Fibroblast of skin of right biceps (primary cell): ENCODE measurements around the gene GOLGB1.
A peak's percentile ranks its signal among the peaks of the same experiment; 100 is the strongest.
"Not testable (repeated sequence)": the region's sequence is repeated elsewhere in the genome, so short reads cannot be mapped to it uniquely, and the experiment has no call there.

Experiments used
- DNase-seq: peaks from one replicate; pipeline ENCODE4 v3.0.0-alpha.2; 2013

GOLGB1 gene

GRCh38 chr3:121749276-121750086, at the start of gene GOLGB1:
Gene GOLGB1, minus strand, starts transcription at chr3:121749741. Its CDS starts 18,770 bp downstream, at chr3:121730971.
- peak; percentile 99 for DNase-seq

GRCh38 chr3:121796970-121797369, 47.4 kb upstream of the GOLGB1 start:
- no peak for DNase-seq

GRCh38 chr3:121794264-121794983, 44.9 kb upstream of the GOLGB1 start:
- DNase-seq, result no peak

- DNase-seq, result no peak
Observed at GRCh38 chr3:121793078-121793477, 43.5 kb upstream of the GOLGB1 start.

GRCh38 chr3:121786485-121786884, 36.9 kb upstream of the GOLGB1 start:
- no peak for DNase-seq

- DNase-seq, result not testable (repeated sequence)
Observed at GRCh38 chr3:121782784-121783183, 33.2 kb upstream of the GOLGB1 start.

GRCh38 chr3:121781611-121782010, 32.1 kb upstream of the GOLGB1 start:
- DNase-seq, result no peak

GRCh38 chr3:121775095-121775494, 25.6 kb upstream of the GOLGB1 start:
- not testable (repeated sequence) for DNase-seq

- DNase-seq, result no peak
Observed at GRCh38 chr3:121769246-121769645, 19.7 kb upstream of the GOLGB1 start.

GRCh38 chr3:121768452-121768851, 18.9 kb upstream of the GOLGB1 start:
- DNase-seq, result no peak

GRCh38 chr3:121759541-121760202, 10.1 kb upstream of the GOLGB1 start:
- no peak for DNase-seq

- DNase-seq, result no peak
Observed at GRCh38 chr3:121758727-121759450, 9.3 kb upstream of the GOLGB1 start.

- DNase-seq, result no peak
Observed at GRCh38 chr3:121757812-121758545, 8.4 kb upstream of the GOLGB1 start.

- no peak for DNase-seq
Observed at GRCh38 chr3:121757087-121757811, 7.7 kb upstream of the GOLGB1 start.

- no peak for DNase-seq
Observed at GRCh38 chr3:121752772-121753171, 3.2 kb upstream of the GOLGB1 start.

- DNase-seq, result no peak
Observed at GRCh38 chr3:121752261-121752660, 2.7 kb upstream of the GOLGB1 start.

- DNase-seq, result no peak
Observed at GRCh38 chr3:121750087-121750415, 510 bp upstream of the GOLGB1 start.

- peak; percentile 4 for DNase-seq
Observed at GRCh38 chr3:121748680-121749275, 763 bp downstream of the GOLGB1 start.

- DNase-seq, result no peak
Observed at GRCh38 chr3:121747976-121748375, 1.6 kb downstream of the GOLGB1 start.

GRCh38 chr3:121743106-121743505, 6.4 kb downstream of the GOLGB1 start:
- DNase-seq, result not testable (repeated sequence)

- DNase-seq, result no peak
Observed at GRCh38 chr3:121740896-121741295, 8.6 kb downstream of the GOLGB1 start.
